GM12878 (cell line): ENCODE results near the gene UNCX. TPM values are rescaled to one million over a fixed set of nuclear protein-coding genes. Genes with fewer than 3 reads are reported as not detected.

Experiments used
- CHD1 ChIP-seq: IDR thresholded peaks from 2 replicates; pipeline ENCODE4 v1.6.1; 2012; ENCODE audit warnings: low read depth, low read length, improper control_type of control experiment
- CUX1 ChIP-seq: IDR thresholded peaks from 2 replicates; pipeline ENCODE4 v1.6.1; 2012; ENCODE audit warnings: improper control_type of control experiment, low read depth, low read length; ENCODE audit not compliant: insufficient replicate concordance
- E4F1 ChIP-seq: fragments of 450-650 bp; IDR thresholded peaks from 2 replicates; pipeline ENCODE4 v1.6.1; 2018; ENCODE audit warnings: borderline replicate concordance, mild to moderate bottlenecking; ENCODE audit not compliant: partially characterized antibody
- FOXM1 ChIP-seq: IDR thresholded peaks from 2 replicates; pipeline ENCODE4 v1.6.1; 2012; ENCODE audit warnings: low read depth, mild to moderate bottlenecking, inconsistent platforms, low read length, moderate library complexity
- NR2C1 ChIP-seq: fragments of 450-650 bp; IDR thresholded peaks from 2 replicates; pipeline ENCODE4 v1.6.1; 2017; ENCODE audit warnings: antibody characterized with exemption, mild to moderate bottlenecking, moderate library complexity
- PML ChIP-seq: IDR thresholded peaks from 2 replicates; pipeline ENCODE4 v1.6.1; 2012; ENCODE audit warnings: low read length, inconsistent platforms
- polyA plus RNA-seq, 11 experiments: library from polyadenylated mRNA; depleted of rRNA in 4 of 11; unstranded in 6 of 11; stranded (reverse) in 5 of 11; fragments of >200 nt; fragmentation: Nextera tagmentation in 4 of 11; fragmentation: Illumina TruSeq in 1 of 11; extraction: Ambion mirVana in 4 of 11; extraction: Trizol in 1 of 11; gene quantifications; 1 replicate in 1 of 11; 2 replicates in 10 of 11; pipeline versions ENCODE4 v1.2.1 to v1.2.3, GENCODE V29; 2011 to 2016; ENCODE audit warnings: inconsistent platforms in 2 of 11, missing spikeins in 2 of 11, low read depth in 1 of 11
- total RNA-seq, 4 experiments: library from RNA; depleted of rRNA in 3 of 4; stranded (reverse); fragments of >200 nt in 3 of 4; fragmentation: Illumina TruSeq in 1 of 4; extraction: Trizol in 1 of 4; gene quantifications; 2 replicates each; pipeline versions ENCODE4 v1.2.1 to v1.2.3, GENCODE V29; 2013 to 2021

The UNCX gene
- total and polyA plus RNA-seq, 10 of the 15 experiments (the other 5 are each of a cell fraction or from before 2014, with no cell fraction given): not detected

- no peak for TF ChIP-seq CUX1
- no peak for TF ChIP-seq FOXM1
- TF ChIP-seq NR2C1: no peak
- no peak for TF ChIP-seq E4F1
- no peak for TF ChIP-seq PML
- TF ChIP-seq CHD1: no peak
These were observed 13.6 kb downstream of the UNCX start (continued) for GRCh38 chr7:1246160-1246870.
